ENCODE data around the gene CIRBP. TPM values are rescaled to one million over a fixed set of nuclear protein-coding genes. Genes with fewer than 3 reads are reported as not detected.

CIRBP gene
- total and polyA plus RNA-seq, 2 donors (not counting 1 experiment from before 2014, with no cell fraction given), result 104 to 298 TPM

DNA sequence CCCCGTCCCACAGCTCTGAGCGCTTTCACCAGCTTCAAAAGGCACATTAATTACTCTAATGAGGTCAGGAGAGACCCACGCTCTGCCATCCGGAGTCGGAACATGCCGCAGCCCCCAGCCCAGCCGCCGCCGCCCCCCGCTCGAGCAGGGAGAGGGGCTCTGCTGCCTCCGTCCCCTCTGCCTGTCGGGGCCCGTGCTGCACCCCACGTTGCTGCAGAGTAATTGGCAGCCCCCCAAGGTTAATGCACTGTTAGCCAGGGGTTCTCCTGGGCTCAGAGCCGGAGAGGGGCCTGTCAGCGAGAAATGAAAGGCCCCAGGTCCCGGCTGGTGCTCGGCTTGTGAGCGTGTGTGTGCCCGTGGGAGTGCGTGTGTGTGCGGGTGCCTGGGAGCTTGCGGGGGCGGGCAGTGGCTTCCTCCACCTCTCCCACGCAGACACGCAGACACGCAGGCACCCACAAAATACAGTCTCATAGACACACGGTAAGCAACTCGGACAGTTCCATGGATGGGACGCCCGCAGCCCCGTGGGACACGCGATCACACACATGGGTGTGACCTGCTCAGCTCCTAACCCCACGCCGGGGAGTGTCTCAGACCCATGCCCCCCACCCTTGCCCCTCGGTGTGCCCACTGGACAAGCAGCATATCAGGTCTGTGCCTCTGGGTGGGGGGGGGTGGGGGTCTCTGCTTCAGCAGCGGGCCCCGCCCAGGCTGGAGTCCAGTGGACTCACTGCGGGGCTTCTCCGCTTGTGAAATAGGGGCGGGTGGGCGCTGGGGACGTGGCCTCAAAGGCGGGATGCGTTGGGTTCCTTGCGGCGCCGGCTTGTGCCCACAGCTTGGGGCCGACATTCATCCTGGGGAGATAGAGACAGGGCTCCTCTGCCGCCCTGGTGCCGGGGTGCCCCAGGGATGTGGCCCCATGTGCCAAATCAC, 11.8 kb downstream of the CIRBP start:
- Histone ChIP-seq H3K9ac (ENCODE audit: insufficient read depth, low read length) (no peak overlapping the region), H4K20me1 (ENCODE audit: control insufficient read depth, extremely low read depth, insufficient read depth, low read length) (no peaks in the 10 kb centered on the region), H3K36me3 (ENCODE audit: control insufficient read depth, insufficient read depth, low read length) (peaks cover 17% of the 10 kb centered on the region), H3K79me2 (ENCODE audit: control insufficient read depth, insufficient read depth, low read length) (peaks cover 10% of the 10 kb centered on the region), H3K9me3 (ENCODE audit: control insufficient read depth, insufficient read depth, low read depth, low read length) (no peaks in the 10 kb centered on the region), H3K4me1 (ENCODE audit: control insufficient read depth, extremely low read depth, insufficient read depth, low read length) (peaks cover 7% of the 10 kb centered on the region), H3K27me3 (ENCODE audit: control insufficient read depth, insufficient read depth, low read length) (peaks cover 14% of the 10 kb centered on the region), H3K4me2 (ENCODE audit: extremely low read depth, insufficient read depth, low read length) (no peak overlapping the region), H3K4me3 (replicated peaks in 1 of 4; ENCODE audit: control extremely low read depth in 1 of 4, insufficient read depth in 1 of 4, low read depth in 3 of 4, low read length in 4 of 4) (no peak overlapping the region), H3K27ac (ENCODE audit: insufficient read depth, low read length) (no peak overlapping the region), H2AFZ (ENCODE audit: low read length) (no peak overlapping the region)
- TF ChIP-seq, protein P1, sequence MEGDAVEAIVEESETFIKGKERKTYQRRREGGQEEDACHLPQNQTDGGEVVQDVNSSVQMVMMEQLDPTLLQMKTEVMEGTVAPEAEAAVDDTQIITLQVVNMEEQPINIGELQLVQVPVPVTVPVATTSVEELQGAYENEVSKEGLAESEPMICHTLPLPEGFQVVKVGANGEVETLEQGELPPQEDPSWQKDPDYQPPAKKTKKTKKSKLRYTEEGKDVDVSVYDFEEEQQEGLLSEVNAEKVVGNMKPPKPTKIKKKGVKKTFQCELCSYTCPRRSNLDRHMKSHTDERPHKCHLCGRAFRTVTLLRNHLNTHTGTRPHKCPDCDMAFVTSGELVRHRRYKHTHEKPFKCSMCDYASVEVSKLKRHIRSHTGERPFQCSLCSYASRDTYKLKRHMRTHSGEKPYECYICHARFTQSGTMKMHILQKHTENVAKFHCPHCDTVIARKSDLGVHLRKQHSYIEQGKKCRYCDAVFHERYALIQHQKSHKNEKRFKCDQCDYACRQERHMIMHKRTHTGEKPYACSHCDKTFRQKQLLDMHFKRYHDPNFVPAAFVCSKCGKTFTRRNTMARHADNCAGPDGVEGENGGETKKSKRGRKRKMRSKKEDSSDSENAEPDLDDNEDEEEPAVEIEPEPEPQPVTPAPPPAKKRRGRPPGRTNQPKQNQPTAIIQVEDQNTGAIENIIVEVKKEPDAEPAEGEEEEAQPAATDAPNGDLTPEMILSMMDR (conservative IDR thresholded peaks at IDR 0.05 in 1 of 2, IDR thresholded peaks at IDR 0.05 in 1 of 2; ENCODE audit: low read depth in 1 of 2, low read length in 2 of 2), result no peak
- TF ChIP-seq EZH2 (IDR thresholded peaks at IDR 0.05; ENCODE audit: low read length, missing control alignments), result no peak
- no peak for DNase-seq (ENCODE audit: low read depth in 2 of 2)

DNA sequence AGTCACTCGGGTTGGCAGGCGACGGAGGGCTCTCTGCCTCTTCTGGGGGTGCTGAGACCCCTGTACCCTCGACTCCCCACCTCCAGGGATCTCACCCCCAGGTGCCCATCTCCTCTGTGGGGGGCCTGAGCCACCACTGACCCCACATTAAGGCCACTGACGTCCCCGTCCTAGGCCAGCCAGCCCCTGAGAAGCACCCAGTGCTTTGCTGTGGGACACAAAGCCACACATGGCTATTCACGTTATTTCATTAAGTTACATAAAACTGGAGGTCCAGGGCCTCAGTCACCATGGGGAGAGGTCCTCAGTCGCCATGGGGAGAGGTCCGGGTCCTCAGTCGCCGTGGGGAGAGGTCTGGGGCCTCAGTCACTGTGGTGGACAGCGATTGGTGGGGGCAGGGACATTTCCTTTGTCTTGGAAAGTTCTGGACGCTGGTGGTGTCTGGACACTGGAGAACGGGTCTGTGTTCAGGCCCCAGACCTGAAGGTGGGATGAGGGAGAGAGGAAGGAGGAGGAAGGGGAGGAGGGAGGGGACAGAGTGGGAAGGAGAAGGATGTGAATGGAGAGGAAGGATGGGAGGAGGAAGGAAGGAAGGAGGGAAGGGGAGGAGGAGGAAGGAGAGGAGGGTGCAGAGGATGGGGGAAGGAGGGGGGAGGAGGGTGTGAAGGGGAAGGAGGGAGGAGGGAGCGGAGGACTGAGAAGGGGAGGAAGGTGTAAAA, 12.6 kb downstream of the CIRBP start:
- H3K4me1 ChIP-seq (ENCODE audit: control insufficient read depth, extremely low read depth, insufficient read depth, low read length), result no peaks in the 10 kb centered on the region
- H3K9ac ChIP-seq (ENCODE audit: insufficient read depth, low read length), result no peak overlapping the region
- H3K27me3 ChIP-seq (ENCODE audit: control insufficient read depth, insufficient read depth, low read length), result peaks cover 20% of the 10 kb centered on the region
- H3K79me2 ChIP-seq (ENCODE audit: control insufficient read depth, insufficient read depth, low read length), result peaks cover 5% of the 10 kb centered on the region
- TF ChIP-seq, protein P1 (conservative IDR thresholded peaks at IDR 0.05 in 1 of 2, IDR thresholded peaks at IDR 0.05 in 1 of 2; ENCODE audit: low read depth in 1 of 2, low read length in 2 of 2), result no peak
- H2AFZ ChIP-seq (ENCODE audit: low read length), result no peak overlapping the region
- H3K36me3 ChIP-seq (ENCODE audit: control insufficient read depth, insufficient read depth, low read length), result peaks cover 17% of the 10 kb centered on the region
- H3K4me3 ChIP-seq (replicated peaks in 1 of 4; ENCODE audit: control extremely low read depth in 1 of 4, insufficient read depth in 1 of 4, low read depth in 3 of 4, low read length in 4 of 4), result no peak overlapping the region
- no peak overlapping the region for H3K4me2 ChIP-seq (ENCODE audit: extremely low read depth, insufficient read depth, low read length)
- no peaks in the 10 kb centered on the region for H4K20me1 ChIP-seq (ENCODE audit: control insufficient read depth, extremely low read depth, insufficient read depth, low read length)
- no peak overlapping the region for H3K27ac ChIP-seq (ENCODE audit: insufficient read depth, low read length)
- H3K9me3 ChIP-seq (ENCODE audit: control insufficient read depth, insufficient read depth, low read depth, low read length), result no peaks in the 10 kb centered on the region
- no peak for DNase-seq (ENCODE audit: low read depth in 2 of 2)

- Histone ChIP-seq H4K20me1 (ENCODE audit: control insufficient read depth, extremely low read depth, insufficient read depth, low read length) (no peaks in the 10 kb centered on the region), H3K9ac (ENCODE audit: insufficient read depth, low read length) (no peak overlapping the region), H3K36me3 (ENCODE audit: control insufficient read depth, insufficient read depth, low read length) (peaks cover 12% of the 10 kb centered on the region), H3K27ac (ENCODE audit: insufficient read depth, low read length) (no peak overlapping the region), H3K27me3 (ENCODE audit: control insufficient read depth, insufficient read depth, low read length) (peaks cover 27% of the 10 kb centered on the region), H2AFZ (ENCODE audit: low read length) (no peak overlapping the region), H3K9me3 (ENCODE audit: control insufficient read depth, insufficient read depth, low read depth, low read length) (no peaks in the 10 kb centered on the region), H3K4me1 (ENCODE audit: control insufficient read depth, extremely low read depth, insufficient read depth, low read length) (no peaks in the 10 kb centered on the region), H3K4me2 (ENCODE audit: extremely low read depth, insufficient read depth, low read length) (no peak overlapping the region), H3K4me3 (replicated peaks in 1 of 4; ENCODE audit: control extremely low read depth in 1 of 4, insufficient read depth in 1 of 4, low read depth in 3 of 4, low read length in 4 of 4) (no peak overlapping the region), H3K79me2 (ENCODE audit: control insufficient read depth, insufficient read depth, low read length) (no peaks in the 10 kb centered on the region)
- no peak for DNase-seq (ENCODE audit: low read depth in 2 of 2)
- TF ChIP-seq, protein P1 (conservative IDR thresholded peaks at IDR 0.05 in 1 of 2, IDR thresholded peaks at IDR 0.05 in 1 of 2; ENCODE audit: low read depth in 1 of 2, low read length in 2 of 2), result no peak
- no peak for TF ChIP-seq EZH2 (IDR thresholded peaks at IDR 0.05; ENCODE audit: low read length, missing control alignments)
Observed at GRCh38 chr19:1282588-1283206, 13.6 kb downstream of the CIRBP start.
